NCI-H1417 (cell line): Measurements from ENCODE around the gene SORCS2.

Experiments
- DNase-seq, 3 experiments: peaks; one replicate each; lab custom pipeline; 2025; lab: John Stamatoyannopoulos, UW

Gene SORCS2

DNA sequence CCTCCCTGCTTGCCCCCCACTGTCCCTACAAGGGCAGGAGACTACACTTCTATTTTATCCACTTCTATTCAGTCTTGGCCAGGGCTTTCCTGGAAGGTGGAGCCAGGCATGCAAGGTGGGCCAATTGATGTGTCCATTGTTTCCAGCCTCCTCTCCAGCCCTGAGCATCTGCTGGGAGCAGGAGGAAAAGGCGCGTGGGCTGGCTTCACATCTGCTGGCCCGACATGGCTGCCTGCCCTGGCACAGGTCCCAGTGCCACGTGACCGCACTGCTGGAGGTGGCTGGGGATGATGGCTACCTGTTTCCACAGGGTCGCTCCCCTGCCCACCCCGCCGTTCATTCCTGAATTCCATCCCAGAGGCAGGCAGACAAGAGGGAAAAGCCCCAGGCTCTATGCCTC is 499.6 kb downstream of the SORCS2 start:
- DNase-seq: peak in 2 of 3 experiments; percentile 38 to 39

DNA sequence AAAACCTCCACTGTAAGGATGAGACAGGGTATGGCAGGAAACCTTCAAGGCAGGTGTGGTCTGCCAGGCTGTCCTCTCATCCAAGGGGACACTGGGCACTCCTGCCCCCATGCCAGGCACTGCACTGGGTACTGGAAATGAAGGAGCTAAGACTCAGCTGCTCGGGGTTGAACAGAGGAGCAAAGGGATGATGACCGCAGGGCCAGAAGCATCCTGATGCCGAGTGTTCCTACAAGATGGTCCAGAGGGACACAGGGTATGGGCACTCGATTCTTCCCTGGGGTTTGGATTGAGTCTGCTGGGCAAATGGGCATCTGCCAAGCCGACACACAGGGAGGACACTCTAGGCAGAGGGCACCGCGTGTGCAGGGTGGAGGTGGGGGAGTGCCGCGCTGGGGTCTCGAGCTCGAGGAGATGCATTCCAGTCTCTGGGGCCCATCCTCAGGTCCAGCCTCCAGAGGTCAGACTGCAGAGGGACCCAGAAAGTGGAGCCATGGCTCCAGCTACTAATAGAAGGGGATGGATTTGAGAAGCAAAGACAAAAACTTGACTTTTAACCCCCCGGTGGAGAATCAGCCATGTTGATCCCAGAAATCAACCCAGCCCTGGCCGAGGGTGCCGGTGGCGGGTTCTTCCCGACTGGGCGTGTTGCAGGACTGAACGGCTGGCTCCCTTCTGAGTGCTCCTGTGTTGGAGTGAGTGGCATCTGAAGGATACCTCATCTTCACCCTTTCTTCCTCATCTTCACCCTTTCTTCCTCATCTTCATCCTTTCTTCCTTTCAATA is 500.3 kb downstream of the SORCS2 start:
- DNase-seq: no peak

DNA sequence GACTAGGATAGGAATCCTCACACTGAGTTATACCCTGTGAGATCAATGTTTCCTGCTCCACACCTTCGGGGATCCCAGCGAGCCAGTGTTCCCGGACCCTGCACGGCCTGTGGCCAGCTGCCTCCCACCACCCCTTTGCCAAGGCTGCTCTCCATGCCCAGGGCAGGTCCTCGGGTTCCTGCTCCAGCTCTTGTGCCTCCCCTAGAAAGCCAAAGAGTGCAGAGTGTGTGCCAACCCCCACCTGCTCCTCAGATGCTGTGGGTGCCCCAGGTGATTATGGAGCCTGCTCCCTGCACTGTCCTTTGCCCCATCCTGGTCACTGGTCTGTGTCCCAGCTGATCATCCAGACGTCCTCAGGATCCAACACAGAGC is 500.9 kb downstream of the SORCS2 start:
- DNase-seq: no peak

DNA sequence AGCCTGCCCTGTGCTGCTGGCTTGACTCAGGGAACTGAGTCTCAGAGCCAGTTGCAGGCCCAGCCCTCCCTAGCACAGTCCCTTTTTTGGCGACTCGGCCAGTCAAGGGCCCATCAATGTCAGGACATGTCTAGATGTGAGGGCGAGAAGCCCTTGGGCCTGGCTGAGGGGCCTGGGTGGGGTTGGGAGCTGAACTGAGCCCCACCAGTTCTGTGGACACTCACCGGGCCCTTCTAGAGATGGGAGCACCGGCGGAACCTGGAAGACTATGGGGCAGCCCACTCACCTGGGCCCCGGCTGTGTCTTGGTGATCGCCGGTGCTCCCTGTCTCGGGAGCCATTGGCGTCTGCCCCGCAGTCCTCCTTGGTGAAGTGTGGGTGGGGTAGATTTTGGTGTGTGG is 501.4 kb downstream of the SORCS2 start:
- no peak for DNase-seq

DNA sequence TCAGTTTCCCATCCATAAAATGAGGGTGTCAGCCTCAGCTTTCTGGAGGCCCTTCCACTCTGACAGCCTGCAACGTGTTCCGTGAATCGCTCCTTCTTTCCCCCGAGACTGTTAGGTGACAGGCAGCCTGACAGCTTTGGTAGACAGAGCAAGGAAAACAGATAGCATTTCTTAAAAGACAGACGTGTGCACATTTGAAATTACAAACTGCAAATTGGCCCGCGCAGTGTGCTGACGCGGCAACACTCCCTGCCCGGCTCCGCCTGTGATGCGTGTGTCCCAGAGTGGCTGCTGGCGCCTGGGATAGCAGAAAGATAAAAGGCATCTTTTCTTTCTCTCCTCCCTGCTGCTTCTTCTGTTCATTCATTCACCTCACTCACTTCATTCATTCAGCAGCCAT is 502.0 kb downstream of the SORCS2 start:
- no peak for DNase-seq

DNA sequence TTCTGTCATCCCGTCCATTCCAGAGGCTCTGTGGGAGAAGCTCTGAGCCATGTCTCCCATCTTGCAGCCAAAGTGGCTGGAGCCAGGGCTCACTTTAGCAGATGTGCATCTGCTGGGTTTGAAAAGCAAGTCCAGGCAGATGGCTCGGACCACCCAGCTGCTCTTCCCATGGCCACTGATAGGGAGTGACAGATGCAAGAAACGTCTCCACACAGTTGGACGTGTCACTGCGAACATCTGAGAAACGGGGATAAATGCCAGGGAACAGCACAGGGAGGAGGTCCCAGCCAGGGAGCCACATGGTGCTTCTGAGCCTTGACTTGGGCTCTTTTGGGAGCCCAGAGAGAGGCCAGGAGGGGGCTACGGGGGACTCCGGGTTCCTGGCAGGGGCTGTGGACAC is 505.0 kb downstream of the SORCS2 start:
- DNase-seq: no peak

DNA sequence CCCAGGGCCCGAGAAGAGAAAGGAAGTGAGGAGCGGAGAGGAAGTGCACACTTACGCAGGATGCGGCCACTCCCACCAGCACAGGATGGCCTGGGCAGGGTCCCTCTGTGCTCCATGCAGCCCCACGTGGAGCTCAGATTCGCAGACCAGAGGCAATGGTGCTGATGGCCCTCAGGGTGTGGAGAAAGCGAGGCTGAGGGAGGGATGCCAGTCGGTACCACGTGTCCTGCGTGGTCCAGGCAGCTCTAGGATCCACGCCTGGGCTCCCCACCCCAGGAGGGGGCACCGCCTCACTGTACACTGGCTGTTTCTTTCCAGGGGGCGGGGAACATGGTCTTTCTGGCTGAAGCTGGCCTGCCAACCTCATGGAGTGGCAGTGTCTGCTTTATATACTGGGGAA is 505.5 kb downstream of the SORCS2 start:
- DNase-seq: no peak

DNA sequence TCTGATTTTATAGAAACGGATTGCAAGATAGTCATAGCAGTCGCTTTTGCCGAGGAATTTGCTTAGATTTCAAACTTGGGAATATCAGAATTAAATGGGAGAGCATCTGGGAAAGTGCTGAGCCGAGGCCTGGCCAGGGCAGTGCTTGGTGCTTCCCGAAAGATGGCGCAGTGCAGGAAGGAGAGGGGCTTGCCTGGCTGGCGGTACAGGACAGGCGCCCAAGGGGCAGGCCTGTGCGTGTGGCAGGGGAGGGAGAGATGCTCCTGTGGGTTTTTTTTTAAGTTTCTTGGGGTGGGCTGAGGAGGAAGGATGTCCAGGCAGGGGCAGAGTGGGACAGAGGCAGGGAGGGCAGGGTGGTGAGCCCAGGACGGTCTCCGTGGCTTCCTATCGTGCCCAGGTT is 506.2 kb downstream of the SORCS2 start:
- no peak for DNase-seq

DNA sequence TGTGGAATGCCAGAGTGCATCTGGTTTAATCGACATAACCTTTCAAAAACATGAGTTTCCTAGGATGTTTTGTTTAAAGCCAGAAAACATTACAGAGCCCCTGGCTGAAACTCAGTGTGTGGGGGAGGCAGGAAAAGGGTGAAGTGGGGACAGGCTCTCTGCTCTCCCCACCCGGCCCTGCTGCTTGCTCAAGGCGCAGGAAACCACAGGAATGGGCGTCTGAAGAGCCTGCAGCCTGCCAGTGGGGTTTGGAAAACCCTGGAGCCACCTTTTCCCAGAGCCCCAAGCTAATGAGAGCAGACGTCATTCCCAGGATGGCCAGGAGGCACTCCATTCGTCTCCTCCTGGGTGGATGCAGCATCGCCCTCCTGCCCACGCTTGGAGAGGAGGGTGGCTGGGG is 506.7 kb downstream of the SORCS2 start:
- no peak for DNase-seq

DNA sequence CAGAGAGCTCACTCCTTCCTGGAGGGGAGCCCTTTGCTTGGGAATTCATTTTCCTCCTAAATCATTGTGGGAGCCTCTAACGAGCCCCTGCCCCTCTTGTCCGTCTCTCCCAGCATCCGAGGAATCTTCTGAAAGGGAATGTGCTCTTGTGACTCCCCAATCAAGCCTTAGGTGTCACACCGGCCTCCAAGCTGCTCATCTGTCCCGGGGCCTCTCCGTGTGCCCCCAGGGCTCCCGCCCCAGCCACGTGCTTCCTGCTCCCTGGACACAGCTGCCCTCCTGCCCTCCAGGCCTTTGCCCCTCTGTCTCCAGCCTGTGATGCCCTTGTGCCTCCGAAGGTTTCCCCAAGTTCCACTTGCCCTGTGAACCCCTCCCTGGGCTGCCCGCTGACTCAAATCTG is 507.5 kb downstream of the SORCS2 start:
- no peak for DNase-seq

DNA sequence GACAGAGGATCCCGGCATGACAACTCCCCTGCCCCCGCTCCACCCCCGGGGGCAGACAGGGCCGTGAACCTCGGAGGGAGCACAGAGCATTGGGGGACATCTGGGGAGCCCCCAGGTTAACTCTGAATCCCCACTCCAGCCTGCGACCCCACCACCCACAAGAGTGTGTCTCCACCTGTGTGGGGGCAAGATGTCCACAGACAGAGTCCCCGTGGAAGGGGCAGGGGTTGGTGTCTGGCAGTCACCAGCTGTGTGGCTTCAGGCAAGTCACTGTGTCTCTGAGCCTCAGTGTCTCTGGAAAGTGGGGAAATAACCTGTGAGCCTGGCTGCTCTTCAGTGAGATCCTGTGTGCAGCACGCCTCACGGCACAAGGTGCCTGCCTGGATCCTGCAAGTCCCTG is 508.3 kb downstream of the SORCS2 start:
- DNase-seq: no peak

DNA sequence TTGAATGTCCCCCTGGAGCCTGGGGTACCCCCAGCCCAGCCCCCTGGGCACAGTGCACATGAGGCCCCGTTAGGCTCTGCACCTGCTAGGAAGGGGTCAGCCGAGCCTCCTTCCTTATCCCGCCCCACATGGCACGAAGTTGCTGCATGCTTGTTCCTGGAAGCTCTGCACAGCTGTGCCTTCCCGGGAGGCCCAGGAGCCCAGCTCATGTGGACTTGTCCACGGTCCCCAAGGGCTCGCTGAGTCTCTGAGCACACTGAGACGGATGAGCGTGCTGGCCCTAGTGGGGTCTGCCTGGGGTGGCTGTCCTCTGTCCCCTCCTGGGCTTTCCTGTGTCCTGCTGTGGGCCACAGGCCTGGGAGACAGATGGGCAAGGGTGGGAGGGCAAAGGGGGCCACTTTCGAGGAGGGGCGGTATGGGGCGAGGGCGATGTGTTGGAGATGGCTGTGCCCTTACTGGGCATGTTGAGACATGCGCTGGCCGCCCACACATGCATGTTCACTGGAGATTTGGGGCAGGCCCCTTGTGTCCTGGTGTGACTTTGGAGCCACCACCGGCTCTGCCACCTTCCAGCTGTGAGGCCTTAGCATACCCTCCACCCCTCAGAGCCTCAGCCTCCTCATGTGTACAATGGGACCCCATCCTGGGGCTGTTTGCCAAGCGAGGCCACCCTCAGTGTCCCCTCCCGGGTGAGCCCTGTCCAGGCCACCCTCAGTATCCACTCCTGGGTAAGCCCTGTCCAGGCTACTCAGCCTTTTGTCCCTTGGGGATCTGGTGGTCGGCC is 509.7 kb downstream of the SORCS2 start:
- DNase-seq: no peak

DNA sequence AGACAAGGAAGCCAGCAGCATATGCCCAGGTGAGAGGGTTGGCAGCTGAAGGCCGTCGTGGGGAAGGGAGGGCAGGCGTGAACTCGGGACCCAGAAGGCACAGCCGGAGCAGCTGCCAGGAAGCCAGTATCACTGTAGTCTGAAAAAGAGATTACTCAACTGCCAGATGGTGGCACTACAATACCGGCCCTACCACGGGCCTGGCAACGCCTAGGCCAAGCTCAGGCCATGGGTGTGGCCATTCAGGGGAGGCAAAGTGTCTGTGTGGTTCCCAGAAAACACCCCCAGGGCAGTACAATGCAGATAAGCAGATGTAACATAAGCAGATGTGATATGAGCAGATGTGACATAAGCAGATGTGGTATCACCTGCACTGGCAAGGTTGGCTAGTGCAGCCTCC is 511.4 kb downstream of the SORCS2 start:
- no peak for DNase-seq

DNA sequence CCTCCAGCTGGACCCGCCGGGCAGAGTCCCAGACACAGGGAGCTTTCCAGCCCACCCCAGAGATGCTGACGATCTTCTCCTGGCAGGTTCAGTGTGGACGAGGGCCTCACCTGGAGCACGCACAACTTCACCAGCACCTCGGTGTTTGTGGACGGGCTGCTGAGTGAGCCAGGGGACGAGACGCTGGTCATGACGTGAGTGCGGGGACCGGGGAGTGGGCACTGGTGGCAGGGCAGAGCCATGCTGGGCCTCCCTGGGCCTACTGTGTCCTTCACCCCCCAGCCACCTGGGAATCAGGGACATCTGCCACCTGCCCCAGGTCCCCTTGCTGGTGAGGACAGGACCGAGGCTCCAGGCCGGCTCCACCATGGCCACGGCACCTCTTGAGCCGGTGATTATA is 511.8 kb downstream of the SORCS2 start:
- no peak for DNase-seq

DNA sequence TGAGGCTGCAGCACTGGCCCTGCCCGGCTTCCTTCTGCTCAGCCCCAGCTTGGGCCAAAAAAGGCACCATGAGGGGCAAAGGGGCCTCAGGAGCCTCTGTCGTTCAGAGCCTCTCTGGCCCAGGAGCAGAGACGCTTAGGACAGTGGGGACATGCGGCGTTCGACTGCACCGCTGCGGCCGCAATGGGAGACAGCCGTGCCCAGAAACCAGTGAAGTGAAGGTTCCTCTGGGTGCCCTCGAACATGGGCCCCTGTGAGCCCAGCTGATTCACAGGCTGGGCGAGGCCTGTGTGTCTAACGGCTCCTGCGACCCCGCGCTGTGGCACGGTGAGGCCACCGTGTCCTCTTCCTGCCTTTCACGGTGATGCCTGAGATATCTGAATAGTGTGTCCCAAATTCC is 512.3 kb downstream of the SORCS2 start:
- DNase-seq: no peak

DNA sequence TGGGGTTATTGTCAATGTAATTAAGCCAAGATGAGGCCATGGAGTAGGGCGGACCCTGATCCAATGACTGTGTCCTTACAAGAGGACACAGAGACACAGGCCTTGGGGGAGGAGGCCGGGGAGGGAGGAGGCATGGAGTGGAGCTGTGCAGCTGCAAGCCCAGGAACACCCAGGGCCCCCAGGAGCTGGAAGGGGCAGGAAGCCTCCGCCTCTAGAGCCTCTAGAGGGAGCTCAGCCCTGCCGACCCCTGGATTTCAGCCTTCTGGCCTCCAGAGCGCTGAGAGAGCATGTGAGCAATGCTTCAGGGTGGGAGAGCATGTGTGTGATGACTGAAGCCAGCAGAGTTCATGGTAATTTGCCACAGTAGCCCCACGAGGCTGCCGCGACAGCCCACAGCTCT is 512.7 kb downstream of the SORCS2 start:
- DNase-seq: no peak

DNA sequence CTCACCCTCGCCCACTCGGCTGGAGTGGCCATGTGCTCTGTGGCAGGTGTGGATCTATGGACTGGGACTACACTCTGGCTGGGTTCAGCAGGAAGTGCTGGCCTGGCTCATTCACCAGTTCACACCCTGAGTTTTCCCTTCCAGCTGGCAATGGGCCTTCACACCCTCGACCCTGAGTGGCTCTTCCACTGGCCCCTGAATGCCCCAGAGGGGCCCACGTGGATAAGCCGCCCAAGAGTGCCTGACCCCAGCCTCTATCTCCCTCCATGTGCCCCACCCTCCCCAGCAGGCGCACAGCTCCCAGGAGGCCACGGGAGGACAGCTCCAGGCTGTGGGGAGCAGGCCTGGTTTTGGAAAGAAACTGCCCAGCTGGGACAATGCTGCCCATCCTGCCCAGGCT is 513.3 kb downstream of the SORCS2 start:
- no peak for DNase-seq

DNA sequence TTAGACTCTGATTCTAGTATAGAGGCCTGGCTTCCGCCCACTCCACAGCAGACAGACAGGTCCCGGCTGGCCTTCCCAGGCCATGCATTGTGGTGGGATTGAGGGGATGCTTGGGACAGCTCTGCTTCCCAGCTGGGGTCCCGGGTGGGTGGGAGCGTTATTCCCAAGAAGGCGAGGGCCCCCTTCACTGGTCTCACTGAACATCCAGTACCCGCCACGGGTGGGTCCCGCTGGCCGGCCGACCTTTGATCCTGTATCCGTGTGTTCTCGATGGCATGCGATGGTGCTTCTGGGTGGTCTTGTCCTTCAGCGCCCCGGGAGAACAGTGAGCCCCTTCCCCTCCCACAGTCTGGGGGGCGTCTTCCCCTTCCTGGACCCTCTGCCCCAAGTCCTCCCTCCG is 515.9 kb downstream of the SORCS2 start:
- DNase-seq: no peak

DNA sequence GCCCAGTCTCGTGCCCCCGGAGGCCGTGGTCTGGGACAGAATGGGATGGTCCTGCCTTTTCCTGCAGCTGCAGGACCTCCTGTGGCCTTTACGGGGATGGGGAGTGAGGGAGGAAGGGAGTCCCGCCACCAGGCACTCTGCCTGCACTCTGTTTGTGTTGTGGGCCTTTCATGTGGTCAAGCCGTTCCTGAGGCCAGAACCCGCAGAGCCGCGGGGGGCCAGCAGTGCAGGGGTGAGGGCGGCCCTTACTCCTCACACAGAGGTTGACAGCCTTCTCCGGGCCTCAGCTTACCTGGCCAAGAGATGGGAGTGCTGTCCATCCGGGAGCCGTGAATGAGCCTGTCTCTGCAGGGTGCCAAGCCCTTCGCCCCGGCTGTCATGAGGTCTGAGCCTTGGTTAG is 516.6 kb downstream of the SORCS2 start:
- no peak for DNase-seq

DNA sequence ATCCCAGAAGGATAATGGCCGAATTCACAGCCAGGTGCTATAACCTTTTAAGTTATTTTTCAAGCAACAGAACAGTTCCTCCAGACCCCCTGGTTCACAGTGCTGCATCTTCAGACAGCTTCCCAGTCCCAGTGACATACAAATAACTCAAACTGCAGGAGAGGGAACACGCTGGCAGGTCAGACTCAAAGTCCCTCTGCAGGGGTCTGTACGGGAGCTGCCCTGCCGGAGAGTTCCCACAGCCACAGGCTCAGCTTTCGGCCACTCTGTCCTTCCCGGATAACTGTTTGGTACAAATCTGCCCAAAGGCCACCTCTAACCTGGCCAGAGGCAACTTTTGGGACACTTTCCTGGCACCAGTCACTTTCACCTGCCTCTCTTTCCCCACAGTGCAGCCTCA is 517.1 kb downstream of the SORCS2 start:
- no peak for DNase-seq

DNA sequence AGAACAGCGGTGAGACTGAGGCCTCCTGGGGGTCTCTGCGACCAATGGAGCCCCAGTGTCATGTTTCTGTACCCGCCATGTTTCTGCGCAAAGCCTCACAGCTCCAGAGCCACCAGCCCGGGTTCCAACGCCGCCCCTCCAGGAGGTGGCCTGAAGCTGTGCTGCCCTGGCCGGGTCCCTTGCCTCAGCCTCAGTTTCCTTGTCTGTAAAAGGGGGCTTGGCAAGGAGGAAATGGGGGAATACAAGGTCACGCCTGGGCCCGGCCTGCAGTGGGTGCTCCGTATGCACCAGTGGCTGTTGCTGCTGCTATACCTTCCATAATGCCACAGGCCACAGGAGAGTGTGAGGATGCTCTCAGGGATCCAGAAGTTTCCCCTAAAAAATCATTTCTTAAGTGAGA is 517.8 kb downstream of the SORCS2 start:
- DNase-seq: no peak

DNA sequence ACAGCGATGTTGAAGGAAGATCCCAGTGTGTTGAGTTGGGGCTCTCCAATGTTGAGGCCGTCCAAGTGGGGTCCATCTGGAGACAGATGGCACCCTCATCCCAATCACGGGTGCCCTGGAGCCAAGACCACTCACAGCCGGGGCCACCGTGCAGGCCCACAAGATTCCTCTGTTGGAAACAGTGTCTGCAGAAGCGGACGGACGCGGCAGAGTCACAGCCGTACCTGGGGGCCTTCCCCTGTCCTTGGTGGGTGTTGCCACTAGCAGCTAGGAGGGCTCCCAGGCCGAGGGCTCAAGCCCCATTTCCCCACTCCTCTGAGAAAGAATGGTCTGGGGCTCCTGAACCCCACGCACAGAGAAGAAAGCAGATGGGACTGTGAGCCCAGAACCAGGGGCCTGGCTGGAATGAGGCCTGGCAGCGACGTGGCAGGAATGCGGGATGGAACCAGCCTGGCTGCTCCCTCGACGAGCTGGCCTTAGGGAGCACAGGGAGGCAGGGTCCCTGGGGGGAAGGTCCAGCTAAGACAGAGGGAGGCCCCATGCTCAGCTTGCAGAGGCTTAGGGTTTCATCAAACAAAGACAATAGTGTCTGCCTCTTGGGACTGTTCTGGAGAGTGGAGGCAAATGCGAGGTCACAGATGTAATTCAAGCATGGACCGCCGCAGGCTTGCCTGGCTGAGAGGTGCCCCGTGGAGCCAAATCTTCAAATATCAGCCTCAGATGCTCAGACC is 518.4 kb downstream of the SORCS2 start:
- DNase-seq: peak in 1 of 3 experiments; percentile 67
